CD4-positive, alpha-beta T cell treated with Interleukin-4 for 4 hours (primary cell): Measurements from ENCODE around the gene TMIGD3.
"Not testable (repeated sequence)": the region's sequence is repeated elsewhere in the genome, so short reads cannot be mapped to it uniquely, and the experiment has no call there.

Experiments
- DNase-seq: peaks from one replicate; pipeline ENCODE4 v3.0.0-alpha.2; 2020

Gene TMIGD3

GRCh38 chr1:111503585-111504060 lies at the start of gene TMIGD3, which contains the start of gene ADORA3:
TMIGD3 (minus strand) TSS chr1:111503633; CDS start chr1:111503354, 279 bp downstream.
ADORA3 (minus strand) TSS chr1:111503633; CDS start chr1:111503354, 279 bp downstream.
- no peak for DNase-seq

- DNase-seq: no peak
These were observed 49.8 kb upstream of the TMIGD3 start for GRCh38 chr1:111553196-111553595.

GRCh38 chr1:111552587-111552986 lies 49.2 kb upstream of the TMIGD3 start:
- DNase-seq: no peak

- no peak for DNase-seq
These were observed 48.4 kb upstream of the TMIGD3 start for GRCh38 chr1:111551623-111552411.

GRCh38 chr1:111547786-111548185 lies 44.4 kb upstream of the TMIGD3 start:
- DNase-seq: not testable (repeated sequence)

GRCh38 chr1:111542187-111542586 lies 38.8 kb upstream of the TMIGD3 start:
- no peak for DNase-seq

- no peak for DNase-seq
These were observed 38.3 kb upstream of the TMIGD3 start for GRCh38 chr1:111541721-111542120.

GRCh38 chr1:111540928-111541327 lies 37.5 kb upstream of the TMIGD3 start:
- no peak for DNase-seq

GRCh38 chr1:111538343-111539025 lies 35.1 kb upstream of the TMIGD3 start:
- DNase-seq: no peak

GRCh38 chr1:111535256-111536191 lies 32.1 kb upstream of the TMIGD3 start:
- no peak for DNase-seq

- no peak for DNase-seq
These were observed 16.6 kb upstream of the TMIGD3 start for GRCh38 chr1:111520053-111520452.

GRCh38 chr1:111517469-111518225 lies 14.2 kb upstream of the TMIGD3 start:
- DNase-seq: peak; percentile 74

- DNase-seq: peak; percentile 40
These were observed 12.6 kb upstream of the TMIGD3 start for GRCh38 chr1:111516005-111516535.

GRCh38 chr1:111515291-111516004 lies 12.0 kb upstream of the TMIGD3 start:
- no peak for DNase-seq

- DNase-seq: no peak
These were observed 10.1 kb upstream of the TMIGD3 start for GRCh38 chr1:111513410-111514020.

GRCh38 chr1:111512931-111513330 lies 9.5 kb upstream of the TMIGD3 start:
- no peak for DNase-seq

- no peak for DNase-seq
These were observed 8.9 kb upstream of the TMIGD3 start for GRCh38 chr1:111512132-111512889.

- DNase-seq: peak; percentile 55
These were observed 7.9 kb upstream of the TMIGD3 start for GRCh38 chr1:111511370-111511769.

GRCh38 chr1:111509997-111510375 lies 6.6 kb upstream of the TMIGD3 start:
- DNase-seq: no peak
